GM21381 (cell line): ENCODE measurements around the gene FGF4.

Source experiments
- ATAC-seq: cut with Tn5 transposase; IDR thresholded peaks from one replicate; pipeline ENCODE4 v1.9.1; 2021; ENCODE audit warnings: mild to moderate bottlenecking, moderate library complexity; ENCODE audit not compliant: unreplicated experiment

FGF4 gene

GRCh38 chr11:69808667-69809086 is 33.5 kb upstream of the FGF4 start:
- no peak for ATAC-seq

- ATAC-seq: no peak
Observed at GRCh38 chr11:69807106-69807815, 32.1 kb upstream of the FGF4 start.

- no peak for ATAC-seq
Observed at GRCh38 chr11:69804769-69805508, 29.8 kb upstream of the FGF4 start.

DNA sequence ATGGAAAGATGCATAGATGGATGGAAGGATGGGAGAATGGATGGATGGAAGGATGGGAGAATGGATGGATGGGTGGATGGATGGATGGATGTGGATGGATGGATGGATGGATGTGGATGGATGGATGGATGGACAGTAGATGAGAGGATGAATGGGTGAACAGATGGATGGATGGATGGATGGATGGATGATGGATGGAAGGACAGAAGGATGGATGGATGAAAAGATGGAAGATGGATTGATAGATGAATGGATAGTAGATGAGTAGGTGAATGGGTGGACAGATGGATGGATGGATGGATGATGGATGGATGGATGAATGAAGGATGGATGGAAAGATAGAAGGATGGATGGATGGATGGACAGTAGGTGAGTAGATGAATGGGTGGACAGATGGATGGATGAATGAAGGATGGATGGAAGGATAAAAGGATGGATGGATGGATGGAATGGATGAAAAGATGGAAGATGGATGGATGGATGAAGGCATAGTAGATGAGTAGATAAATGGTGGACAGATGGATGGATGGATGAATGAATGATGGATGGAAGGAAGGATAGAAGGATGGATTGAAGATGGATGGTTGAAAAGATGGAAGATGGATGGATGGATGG is 28.6 kb upstream of the FGF4 start:
- ATAC-seq: no peak

GRCh38 chr11:69803022-69803421 is 27.9 kb upstream of the FGF4 start:
- ATAC-seq: no peak

GRCh38 chr11:69802590-69802989 is 27.4 kb upstream of the FGF4 start:
- no peak for ATAC-seq

- ATAC-seq: no peak
Observed at GRCh38 chr11:69801513-69802335, 26.6 kb upstream of the FGF4 start.

GRCh38 chr11:69800278-69800677 is 25.1 kb upstream of the FGF4 start:
- ATAC-seq: no peak

DNA sequence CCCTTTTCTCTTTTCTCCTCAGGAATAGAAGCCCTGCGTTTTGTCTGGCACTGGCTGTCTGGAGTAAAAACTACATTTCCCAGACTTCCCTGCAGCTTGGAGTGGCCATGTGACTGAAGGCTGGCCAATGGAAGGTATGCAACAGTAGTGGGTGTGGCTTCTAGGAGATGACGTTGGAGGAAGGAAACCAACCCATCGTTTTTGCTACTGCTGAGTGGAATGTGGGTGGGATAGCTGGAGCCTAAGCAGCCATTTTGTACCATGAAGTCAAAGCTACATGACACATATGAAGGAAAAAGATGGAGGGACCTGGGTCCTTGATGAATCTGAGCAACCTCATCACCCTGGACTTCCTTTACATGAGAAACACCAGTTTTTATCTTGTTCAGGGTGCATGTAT is 24.4 kb upstream of the FGF4 start:
- no peak for ATAC-seq

GRCh38 chr11:69799097-69799496 is 24.0 kb upstream of the FGF4 start:
- ATAC-seq: no peak

- no peak for ATAC-seq
Observed at GRCh38 chr11:69797737-69798528, 22.8 kb upstream of the FGF4 start.

- no peak for ATAC-seq
Observed at GRCh38 chr11:69797156-69797555, 22.0 kb upstream of the FGF4 start.

GRCh38 chr11:69796063-69796462 is 20.9 kb upstream of the FGF4 start:
- no peak for ATAC-seq

DNA sequence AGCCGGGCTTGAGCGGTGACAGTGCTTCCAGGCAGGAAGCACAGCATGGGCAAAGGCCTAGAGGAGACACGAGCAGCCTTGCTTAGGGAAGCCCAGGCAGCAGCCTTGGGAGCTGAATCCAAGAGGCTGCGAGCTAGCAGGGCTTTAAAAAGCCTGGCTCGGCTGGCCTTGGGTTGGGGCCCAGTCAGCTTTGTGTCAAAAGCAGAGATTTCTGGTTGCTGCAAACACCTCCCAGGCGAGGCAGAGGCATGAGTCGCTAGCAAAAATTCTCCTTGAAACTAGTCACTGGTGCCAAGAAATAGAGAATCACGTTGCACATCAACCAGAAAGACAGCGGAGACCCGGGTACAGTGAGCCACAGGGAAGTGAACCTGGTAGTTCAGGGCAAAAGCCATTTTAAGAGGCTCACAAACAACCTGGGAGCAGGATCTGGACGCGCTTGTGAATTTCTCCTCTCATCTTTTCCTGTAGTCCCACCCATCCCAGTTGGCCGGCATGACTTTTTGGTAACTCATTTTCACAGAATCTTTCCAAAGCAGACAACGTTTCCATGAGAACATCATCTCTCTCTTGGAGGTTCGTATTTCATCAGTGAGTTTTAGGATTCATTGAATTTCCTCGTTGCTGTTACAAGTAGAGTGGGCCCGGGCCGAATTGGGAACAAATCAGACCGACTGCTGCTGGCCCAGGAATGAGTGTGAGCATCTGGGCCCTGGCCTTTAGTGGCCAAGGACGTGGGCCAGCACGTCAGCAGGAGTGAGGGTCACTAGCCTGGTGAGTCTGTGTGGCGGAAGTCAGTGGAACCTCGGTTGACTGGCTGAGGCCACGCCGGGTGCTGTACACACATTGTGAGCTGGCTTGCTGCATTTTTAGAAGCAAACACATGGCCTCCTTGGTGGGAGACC is 16.4 kb upstream of the FGF4 start:
- ATAC-seq: no peak

DNA sequence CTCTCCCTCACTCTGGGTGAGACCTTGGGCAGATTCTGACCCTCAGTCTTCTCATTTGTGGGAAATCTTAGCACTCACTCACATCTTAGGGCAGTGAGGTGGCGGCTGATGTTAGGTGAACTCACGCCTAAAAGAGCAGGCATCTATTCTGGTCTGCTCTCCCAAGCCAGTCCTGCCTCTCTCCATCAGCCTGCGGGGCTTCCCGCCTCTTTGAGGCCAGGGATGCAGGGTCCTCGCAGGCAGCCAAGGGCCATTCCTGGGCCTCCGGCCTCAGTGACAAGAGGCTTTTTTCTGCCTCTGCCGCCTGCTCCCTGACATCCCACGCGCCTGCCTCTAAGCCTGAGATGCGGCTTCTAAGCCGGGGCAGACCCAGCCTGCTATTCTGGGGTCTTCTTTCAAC is 13.8 kb upstream of the FGF4 start:
- no peak for ATAC-seq

GRCh38 chr11:69787906-69788305 is 12.8 kb upstream of the FGF4 start:
- no peak for ATAC-seq

- no peak for ATAC-seq
Observed at GRCh38 chr11:69787457-69787856, 12.3 kb upstream of the FGF4 start.

DNA sequence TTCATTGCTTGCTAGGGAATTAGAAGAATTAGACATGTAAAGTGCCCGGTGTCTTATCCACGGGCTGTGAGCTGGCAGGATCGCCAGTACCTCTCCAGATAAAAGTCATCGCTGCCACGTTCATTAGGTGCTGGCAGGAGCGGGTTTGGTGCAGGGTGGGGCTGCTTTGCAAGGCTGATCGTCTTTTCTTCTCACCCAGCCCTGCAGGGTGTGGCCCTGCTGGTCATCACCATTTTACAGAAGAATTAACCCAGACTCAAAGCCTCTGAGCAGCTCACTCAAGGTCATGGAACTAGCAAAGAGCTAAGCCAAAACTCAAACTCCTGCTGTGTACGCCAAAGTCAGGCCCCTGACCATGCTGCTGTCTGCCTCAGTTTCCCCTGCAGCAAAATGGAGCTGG is 6.1 kb upstream of the FGF4 start:
- no peak for ATAC-seq

- no peak for ATAC-seq
Observed at GRCh38 chr11:69778373-69778772, 3.2 kb upstream of the FGF4 start.
